ENCODE measurements around the gene ZBTB17. TPM values are rescaled to one million over a fixed set of nuclear protein-coding genes. Genes with fewer than 3 reads are reported as not detected.

ZBTB17 gene
- total and polyA plus RNA-seq, 2 of the 4 experiments (the other 2 are of a cell fraction): 26.3 to 58.2 TPM

GRCh38 chr1:15963363-15963967, 12.4 kb downstream of the ZBTB17 start:
- Histone ChIP-seq H3K4ac (ENCODE audit: low read depth, low read length) (no peak overlapping the region), H3K4me3 (ENCODE audit: insufficient read depth, low read depth, low read length) (no peak overlapping the region), H3K4me1 (ENCODE audit: control insufficient read depth, insufficient read depth, low read length) (peaks cover 19% of the 10 kb centered on the region), H2BK15ac (ENCODE audit: low read depth, low read length) (no peak overlapping the region), H3K14ac (replicated peaks; ENCODE audit: low read depth, low read length) (0 out of 2 replicates have a peak overlapping the region, but pooled peaks have one; percentile 60), H3K18ac (ENCODE audit: low read depth, low read length) (no peak overlapping the region), H4K20me1 (ENCODE audit: insufficient read depth, low read length) (peaks cover 23% of the 10 kb centered on the region; the same call in 1 of the 2 replicates), H2AK5ac (ENCODE audit: low read depth, low read length) (peak overlapping the region; percentile 51; the same call in 1 of the 2 replicates), H4K8ac (ENCODE audit: low read depth in 2 of 2, low read length in 2 of 2) (no peak overlapping the region), H3K56ac (ENCODE audit: extremely low read depth, insufficient read depth, low read length) (no peak overlapping the region), H2BK120ac (ENCODE audit: low read depth, low read length) (0 out of 2 replicates have a peak overlapping the region, but pooled peaks have one; percentile 6), H3K9me3 (ENCODE audit: control insufficient read depth, insufficient read depth, low read length) (no peaks in the 10 kb centered on the region), H3K36me3 (ENCODE audit: control insufficient read depth, insufficient read depth, low read length) (peaks cover 6% of the 10 kb centered on the region), H2BK20ac (ENCODE audit: low read depth, low read length) (no peak overlapping the region), H4K5ac (ENCODE audit: low read depth, low read length) (no peak overlapping the region), H3K79me1 (ENCODE audit: low read depth in 1 of 2, low read length in 2 of 2) (peaks cover 48 to 90% of the 10 kb centered on the region in 2 experiments), H4K91ac (ENCODE audit: insufficient read depth, low read depth, low read length) (no peak overlapping the region), H2BK5ac (ENCODE audit: low read depth, low read length, poor library complexity, severe bottlenecking) (no peak overlapping the region), H2AK9ac (replicated peaks; ENCODE audit: low read depth, low read length, poor library complexity) (no peak overlapping the region), H3K9me1 (ENCODE audit: insufficient read depth, low read length) (peaks cover 23% of the 10 kb centered on the region), H3K27ac (ENCODE audit: insufficient read depth, low read length) (no peak overlapping the region), H3K27me3 (ENCODE audit: control insufficient read depth, insufficient read depth, low read length) (no peaks in the 10 kb centered on the region), H3K4me2 (ENCODE audit: low read depth, low read length) (no peak overlapping the region), H3K23ac (ENCODE audit: low read depth, low read length) (no peak overlapping the region), H2AFZ (replicated peaks; ENCODE audit: low read length, poor library complexity) (no peak overlapping the region), H3K9ac (ENCODE audit: low read depth, low read length) (no peak overlapping the region)
- no peak for DNase-seq
- ATAC-seq (ENCODE audit: low read depth): no peak
- in situ Hi-C loops (cut with MboI; ENCODE audit: low sequenced_read_pairs) (no loop called here), dilution Hi-C loops (cut with HindIII; ENCODE audit: low sequenced_read_pairs, unreplicated experiment) (no loop called here), intact Hi-C loops (cut with micrococcal nuclease) (no loop called here)
- POLR2A ChIA-PET (ENCODE audit: unreplicated experiment): no interaction called here
- TF ChIP-seq RAD21 (IDR thresholded peaks at IDR 0.05; ENCODE audit: low read length) (no peak), RFX5 (IDR thresholded peaks at IDR 0.05; ENCODE audit: low read depth, low read length) (no peak), CEBPB (IDR thresholded peaks at IDR 0.05; ENCODE audit: low read depth, low read length) (no peak), BHLHE40 (IDR thresholded peaks at IDR 0.05; ENCODE audit: low read depth, low read length) (no peak)
- TF ChIP-seq, protein P1, sequence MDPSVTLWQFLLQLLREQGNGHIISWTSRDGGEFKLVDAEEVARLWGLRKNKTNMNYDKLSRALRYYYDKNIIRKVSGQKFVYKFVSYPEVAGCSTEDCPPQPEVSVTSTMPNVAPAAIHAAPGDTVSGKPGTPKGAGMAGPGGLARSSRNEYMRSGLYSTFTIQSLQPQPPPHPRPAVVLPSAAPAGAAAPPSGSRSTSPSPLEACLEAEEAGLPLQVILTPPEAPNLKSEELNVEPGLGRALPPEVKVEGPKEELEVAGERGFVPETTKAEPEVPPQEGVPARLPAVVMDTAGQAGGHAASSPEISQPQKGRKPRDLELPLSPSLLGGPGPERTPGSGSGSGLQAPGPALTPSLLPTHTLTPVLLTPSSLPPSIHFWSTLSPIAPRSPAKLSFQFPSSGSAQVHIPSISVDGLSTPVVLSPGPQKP (IDR thresholded peaks at IDR 0.05; ENCODE audit: borderline replicate concordance, low read depth, low read length): no peak
- TF ChIP-seq, protein P2, sequence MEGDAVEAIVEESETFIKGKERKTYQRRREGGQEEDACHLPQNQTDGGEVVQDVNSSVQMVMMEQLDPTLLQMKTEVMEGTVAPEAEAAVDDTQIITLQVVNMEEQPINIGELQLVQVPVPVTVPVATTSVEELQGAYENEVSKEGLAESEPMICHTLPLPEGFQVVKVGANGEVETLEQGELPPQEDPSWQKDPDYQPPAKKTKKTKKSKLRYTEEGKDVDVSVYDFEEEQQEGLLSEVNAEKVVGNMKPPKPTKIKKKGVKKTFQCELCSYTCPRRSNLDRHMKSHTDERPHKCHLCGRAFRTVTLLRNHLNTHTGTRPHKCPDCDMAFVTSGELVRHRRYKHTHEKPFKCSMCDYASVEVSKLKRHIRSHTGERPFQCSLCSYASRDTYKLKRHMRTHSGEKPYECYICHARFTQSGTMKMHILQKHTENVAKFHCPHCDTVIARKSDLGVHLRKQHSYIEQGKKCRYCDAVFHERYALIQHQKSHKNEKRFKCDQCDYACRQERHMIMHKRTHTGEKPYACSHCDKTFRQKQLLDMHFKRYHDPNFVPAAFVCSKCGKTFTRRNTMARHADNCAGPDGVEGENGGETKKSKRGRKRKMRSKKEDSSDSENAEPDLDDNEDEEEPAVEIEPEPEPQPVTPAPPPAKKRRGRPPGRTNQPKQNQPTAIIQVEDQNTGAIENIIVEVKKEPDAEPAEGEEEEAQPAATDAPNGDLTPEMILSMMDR (conservative IDR thresholded peaks at IDR 0.05; ENCODE audit: low read depth, low read length): no peak
- TF ChIP-seq, protein P3, sequence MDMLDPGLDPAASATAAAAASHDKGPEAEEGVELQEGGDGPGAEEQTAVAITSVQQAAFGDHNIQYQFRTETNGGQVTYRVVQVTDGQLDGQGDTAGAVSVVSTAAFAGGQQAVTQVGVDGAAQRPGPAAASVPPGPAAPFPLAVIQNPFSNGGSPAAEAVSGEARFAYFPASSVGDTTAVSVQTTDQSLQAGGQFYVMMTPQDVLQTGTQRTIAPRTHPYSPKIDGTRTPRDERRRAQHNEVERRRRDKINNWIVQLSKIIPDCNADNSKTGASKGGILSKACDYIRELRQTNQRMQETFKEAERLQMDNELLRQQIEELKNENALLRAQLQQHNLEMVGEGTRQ (IDR thresholded peaks at IDR 0.05; ENCODE audit: low read depth, low read length): no peak
- CTCF ChIA-PET: interaction anchor here (0.7 kb wide), 1 partner anchor 21 kb away, joined by 4 read pairs; no protein-coding TSS in a partner anchor
- BruUV-seq (replicated peaks): no TSS peak
